Stimulated activated CD8-positive, alpha-beta memory T cell treated with anti-CD3 and anti-CD28 coated beads, Interleukin-15, amount 100 ng/mL, for 4 hours (primary cell): Measurements from ENCODE around the gene SYNE2.
"Not testable (repeated sequence)": the region's sequence is repeated elsewhere in the genome, so short reads cannot be mapped to it uniquely, and the experiment has no call there.

Experiments used
- DNase-seq, 2 donors: peaks; one replicate each; pipeline ENCODE4 v3.0.0-alpha.2; 2020; ENCODE audit warnings: low read depth in 2 of 2

The SYNE2 gene

DNA sequence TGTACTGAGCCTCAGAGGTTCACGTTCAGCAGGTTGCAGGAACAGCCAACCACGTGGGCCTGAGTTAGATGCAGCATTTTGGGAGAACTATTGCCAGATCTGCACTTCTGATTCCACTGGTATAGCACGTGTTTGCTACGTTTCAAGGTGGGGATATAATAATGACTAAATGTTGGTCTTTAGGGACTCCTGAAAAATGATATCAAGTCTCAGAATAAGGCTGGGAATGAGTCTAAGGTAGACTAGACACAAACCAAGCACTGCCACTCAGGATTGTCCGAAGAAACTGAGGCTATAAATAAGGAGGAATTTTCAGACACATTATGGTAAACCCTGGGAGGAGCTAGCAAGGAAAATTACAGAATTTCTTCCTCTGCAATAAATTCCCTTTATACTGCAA lies 343.3 kb downstream of the SYNE2 start:
- DNase-seq, result no peak

DNA sequence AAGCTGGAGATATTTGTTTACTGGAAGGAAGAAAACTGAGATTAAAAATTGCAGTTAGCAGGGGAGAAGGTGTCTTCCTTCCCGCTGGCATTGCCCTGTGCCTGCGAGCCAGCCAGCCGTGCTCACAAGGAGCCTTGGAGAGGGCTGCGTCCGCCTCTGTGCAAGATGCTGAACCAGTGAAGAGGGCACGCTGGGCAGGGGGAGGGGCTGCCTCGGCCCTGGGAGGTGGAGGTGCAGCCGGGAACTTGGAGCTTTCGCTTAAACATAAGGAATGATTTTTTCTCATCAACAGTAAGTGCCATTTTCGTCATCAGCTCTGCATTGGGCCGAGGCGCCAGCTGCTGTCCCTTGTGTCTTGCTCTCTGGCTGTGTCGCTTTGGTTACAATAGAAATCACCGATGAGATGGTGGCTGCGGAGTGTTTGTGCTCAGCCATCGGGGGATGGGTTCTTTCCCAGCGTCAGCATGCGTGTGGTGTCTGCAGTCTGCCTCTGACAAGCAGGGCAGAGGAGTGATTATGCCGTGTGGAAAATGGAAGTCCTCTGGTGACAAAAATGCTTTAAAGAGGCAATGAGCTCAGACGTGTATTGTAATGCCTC lies 344.1 kb downstream of the SYNE2 start:
- DNase-seq, result no peak

DNA sequence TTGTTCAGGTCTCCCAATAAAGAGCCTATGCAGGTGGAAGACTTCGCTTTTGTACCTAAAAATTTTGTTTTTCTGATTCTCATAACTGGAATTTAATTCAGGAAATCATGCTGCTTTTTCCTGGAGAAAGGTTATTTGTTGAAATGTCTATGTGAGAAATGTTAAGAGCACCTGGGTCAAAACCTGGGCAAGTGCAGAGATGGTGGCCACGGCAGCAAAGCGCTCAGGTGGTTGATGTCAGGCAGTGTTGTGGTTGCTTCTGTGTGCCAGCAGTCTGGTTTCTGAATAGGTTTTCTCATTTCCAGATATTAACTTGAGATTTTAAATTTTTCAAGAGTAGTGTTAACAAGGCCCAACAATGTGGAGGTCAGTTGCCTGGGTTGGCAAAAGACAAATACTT lies 345.2 kb downstream of the SYNE2 start:
- DNase-seq, result no peak

DNA sequence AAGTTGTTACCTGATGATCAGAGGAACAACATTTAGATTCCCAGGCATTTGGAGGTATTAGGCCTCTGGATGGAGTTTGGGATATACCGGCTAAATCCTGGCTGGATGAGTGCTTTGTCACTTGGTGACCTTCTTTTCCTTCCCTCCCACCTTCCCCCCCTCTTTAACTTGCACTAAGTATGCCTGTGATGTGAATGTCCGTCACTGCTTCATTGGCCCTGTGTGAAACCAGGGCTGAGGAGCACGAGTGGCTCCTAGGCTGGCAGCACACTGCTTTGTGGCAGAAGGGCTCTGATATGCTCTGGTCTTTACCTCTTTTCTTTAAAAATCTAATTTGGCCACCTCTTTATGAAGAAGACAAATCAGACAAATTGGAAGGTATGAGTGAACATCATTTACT lies 345.7 kb downstream of the SYNE2 start:
- no peak for DNase-seq

DNA sequence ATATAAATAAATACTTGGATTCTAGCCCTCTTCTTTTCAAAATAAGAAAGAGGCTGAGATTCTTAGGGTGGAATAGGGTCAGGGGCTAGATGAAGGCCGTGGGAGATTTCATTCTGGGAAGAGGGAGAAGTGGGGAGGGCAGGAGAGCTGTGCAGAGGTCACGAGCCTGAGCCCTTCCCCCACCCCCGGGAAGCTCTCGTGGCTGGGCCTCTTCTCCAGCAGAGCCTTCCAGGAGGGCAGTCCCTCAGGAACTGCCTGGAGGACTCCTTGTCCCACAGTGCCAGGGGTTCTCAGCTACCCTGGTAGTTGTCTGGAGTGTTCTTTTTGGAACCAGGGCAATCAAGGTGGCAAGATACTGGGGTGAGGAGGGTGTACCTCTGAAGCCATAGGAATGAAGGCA lies 347.4 kb downstream of the SYNE2 start:
- no peak for DNase-seq

DNA sequence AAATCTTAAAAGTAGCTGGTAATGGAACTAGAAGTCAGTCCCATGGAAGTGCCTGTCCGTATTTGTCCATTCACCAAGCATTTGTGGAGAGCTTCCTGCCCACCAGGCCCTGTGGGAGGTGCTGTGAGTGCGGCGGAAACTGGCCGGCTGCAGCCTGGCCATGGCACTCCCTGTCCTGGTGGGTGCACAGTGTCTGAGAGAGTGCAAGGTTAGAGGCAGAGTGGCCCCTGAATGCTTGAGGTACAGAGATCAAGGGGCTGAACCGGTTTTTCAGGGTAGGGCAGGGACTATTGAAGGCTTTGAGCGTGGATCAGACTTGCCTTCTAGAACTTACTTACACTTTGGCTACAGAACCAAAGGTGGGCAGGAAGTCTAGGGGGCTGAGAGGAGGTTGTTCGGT lies 348.5 kb downstream of the SYNE2 start:
- DNase-seq, result no peak

DNA sequence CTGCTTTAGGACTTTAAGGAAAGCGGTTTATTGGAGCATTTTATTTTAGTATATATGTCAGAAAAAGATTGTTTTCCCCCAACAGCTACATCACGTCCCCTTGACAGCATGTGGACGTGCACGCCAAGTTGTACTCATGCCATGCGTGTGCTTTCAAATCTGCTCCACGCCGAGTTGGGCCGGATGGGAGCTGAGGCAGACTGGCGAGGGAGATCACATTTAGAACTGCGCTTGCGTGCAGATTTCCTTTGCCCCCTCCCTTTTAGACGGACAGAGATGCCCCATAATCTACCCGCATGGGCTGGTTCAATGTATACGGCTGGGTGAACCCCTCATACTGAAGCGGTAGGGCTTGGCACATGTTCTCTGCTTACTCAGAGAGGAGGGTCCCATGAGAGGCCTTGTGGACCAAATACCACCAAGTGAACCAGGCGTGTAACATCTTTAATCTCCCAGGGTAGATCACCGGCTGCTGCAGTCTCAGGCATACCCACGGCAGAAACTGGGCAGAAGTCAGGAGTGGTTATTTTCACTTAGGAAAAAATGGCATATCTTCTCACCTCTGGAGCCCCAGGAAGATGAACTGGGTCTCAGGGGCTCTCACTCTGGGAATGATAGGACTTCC lies 349.2 kb downstream of the SYNE2 start:
- no peak for DNase-seq

DNA sequence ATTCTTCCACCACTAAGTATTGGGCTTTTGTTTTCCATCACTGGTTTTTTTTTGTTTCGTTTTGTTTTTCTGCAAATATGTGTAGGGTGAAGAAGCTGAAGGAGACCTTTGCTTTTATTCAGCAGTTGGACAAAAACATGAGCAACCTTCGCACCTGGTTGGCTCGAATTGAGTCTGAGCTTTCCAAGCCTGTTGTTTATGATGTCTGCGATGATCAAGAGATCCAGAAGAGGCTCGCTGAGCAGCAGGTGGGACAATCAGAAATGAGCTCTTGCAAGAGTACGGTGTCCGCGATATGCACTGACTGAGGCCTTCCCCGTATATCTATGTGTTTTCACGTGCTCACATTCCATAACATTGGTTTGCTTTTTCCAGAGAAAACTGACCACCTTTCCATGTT lies 349.9 kb downstream of the SYNE2 start:
- no peak for DNase-seq

DNA sequence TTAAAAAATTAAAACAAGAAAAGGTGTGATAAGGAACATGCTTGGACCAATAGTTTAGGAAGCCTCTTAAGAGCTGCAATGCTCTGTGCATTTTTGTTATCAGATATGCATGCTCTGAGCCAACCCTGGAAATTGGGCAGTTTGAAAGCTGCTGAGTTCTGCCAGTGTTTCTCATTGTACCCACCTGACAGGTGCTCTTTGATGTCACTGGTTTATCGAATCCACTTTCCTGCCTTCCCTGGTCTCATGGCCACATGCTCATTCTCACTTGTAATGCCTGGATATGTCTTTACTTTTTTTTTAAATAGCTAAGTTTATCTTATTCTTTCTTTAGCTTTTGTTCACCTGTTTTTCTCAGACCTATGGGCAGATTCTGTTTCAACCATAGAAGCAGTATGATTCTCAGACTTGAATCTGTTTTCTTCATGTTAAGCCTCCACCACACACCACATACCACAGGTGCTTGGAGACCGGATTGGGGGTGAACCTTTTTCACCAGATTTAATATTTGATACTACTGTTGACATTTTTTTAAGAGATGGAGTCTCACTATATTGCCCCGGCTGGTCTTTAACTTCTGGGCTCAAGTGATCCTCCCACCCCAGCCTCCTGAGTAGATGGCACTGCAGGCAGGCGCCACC lies 350.7 kb downstream of the SYNE2 start:
- no peak for DNase-seq

DNA sequence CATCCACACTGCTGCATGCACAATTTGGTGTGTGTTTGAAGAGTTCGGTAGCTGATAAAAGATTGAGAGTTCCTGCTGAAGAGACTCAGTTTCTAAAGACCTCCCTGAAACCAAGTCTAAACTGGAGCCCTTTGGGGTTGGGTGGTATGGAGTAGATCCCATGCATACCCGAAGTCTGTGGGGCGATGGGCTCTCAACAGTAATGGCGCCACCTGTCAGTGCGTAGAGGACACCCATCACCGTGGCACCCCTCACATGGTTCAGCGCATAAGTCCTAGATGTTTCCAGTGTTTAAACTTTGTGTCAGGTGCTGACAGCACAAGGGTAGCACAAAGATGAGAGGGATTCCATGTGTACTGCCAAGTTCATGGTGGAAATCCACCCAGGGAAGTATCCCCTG lies 355.5 kb downstream of the SYNE2 start:
- no peak for DNase-seq

DNA sequence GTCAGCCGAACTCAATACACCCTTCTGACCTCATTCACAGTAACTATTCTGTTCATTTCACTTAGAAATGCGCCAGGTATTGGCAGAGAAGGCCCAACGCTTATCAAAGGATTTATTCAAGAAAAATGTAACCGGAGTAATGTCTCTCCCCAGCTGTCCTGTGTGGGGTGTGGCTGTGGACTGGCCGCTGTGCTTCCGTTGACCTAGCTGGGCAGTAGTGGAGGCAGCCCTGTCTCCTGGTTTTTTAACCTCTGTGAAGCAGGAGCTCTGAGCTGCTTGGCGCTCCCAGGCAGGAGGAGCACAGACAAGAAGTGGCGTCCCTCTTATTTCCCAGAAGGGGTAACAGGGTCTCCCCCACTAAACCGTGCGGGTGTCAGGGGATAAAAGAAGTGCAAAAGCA lies 356.2 kb downstream of the SYNE2 start:
- DNase-seq, result no peak

DNA sequence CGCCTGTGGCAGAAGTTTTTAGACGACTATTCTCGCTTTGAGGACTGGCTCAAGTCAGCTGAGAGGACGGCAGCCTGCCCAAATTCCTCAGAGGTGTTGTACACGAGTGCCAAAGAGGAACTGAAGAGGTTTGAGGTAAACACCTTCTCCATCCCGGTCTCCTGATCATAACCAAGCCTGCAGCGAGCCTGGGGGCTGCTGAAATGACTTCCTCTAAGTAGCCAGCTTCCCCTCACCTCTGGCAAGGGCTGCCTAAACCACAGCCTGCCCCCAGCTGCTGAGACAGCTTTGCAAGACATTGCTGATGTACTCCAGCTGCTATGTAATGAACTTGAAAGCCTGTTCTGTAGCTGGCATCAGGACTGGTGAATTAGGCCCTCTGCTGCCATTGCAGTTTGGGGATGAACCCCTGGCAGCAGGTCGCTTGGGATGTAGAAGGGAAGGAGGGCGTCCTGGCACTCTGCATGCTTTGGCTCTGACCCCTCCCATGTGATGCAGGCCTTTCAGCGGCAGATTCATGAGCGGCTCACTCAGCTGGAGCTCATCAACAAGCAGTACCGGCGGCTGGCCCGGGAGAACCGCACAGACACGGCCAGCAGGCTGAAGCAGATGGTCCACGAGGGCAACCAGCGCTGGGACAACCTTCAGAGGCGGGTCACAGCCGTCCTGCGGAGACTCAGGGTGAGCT lies 356.8 kb downstream of the SYNE2 start:
- DNase-seq, result no peak

DNA sequence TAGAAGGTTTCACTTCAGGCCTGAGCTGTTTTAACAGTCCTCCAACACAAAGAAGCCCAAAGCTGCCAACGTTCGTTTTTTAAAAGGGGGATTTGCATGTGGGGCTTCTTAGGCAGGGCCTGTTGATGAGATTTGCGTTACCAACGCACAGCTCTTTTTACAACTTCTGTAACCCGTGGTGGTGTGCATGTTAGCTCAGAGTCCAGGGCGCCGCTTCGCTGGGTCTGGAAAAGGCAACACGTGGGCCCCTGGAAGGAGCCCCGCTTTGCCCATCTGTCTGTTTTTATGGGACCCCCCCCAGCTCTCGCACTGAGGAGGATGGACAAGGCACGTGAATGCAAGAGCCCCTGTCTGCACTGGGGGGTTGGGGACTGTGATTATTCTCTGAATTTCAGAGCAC lies 357.4 kb downstream of the SYNE2 start:
- DNase-seq, result no peak

DNA sequence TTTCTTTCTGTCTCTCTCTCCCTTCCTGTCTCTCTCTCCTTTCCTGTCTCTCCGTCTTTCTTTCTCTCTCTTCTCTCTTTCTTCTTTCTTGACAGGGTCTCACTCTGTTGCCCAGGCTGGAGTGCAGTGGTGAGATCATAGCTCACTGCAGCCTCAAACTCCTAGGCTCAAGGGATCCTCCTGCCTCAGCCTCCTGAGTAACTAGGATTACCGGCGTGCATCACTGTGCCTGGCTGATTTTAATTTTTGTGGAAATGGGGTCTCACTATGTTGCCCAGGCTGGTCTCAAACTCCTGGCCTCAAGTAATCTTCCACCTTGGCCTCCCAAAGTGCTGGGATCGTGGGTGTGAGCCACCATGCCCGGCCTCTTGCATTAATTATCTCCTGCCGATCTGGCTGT lies 358.1 kb downstream of the SYNE2 start:
- DNase-seq, result not testable (repeated sequence)

DNA sequence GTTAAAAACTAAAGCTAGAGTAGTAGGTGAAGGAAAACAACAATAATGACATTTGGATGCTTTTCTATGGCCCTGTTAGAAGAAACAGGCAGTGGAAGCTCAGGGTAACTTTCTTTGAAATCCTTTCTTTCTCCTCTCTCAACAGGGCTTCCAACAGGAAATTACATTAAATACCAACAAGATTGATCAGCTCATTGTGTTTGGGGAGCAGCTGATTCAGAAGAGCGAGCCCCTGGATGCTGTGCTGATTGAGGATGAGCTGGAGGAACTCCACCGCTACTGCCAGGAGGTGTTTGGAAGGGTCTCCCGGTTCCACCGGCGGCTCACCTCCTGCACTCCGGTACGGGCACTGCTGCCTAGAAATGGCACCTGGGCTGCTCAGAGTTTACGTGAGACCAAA lies 359.9 kb downstream of the SYNE2 start:
- DNase-seq, result no peak

DNA sequence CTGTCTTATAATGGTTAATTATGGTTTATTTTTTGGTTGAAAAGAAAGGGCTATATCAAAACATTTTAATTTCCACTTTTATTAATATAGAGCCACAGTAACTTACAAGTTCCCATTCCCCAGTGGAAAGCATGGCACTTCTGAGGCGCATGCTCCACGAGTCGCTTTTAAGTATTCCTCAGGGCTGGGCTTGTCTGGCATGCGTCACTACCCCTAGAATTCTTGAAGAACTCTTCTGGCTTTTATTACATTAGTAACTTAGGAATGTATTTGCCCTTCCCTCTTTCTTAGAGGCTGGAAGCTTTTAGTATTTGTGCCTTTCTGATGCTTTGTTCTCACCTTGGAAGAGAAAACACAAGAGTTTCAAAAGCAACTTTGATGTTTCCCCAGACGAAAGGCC lies 360.3 kb downstream of the SYNE2 start:
- no peak for DNase-seq

DNA sequence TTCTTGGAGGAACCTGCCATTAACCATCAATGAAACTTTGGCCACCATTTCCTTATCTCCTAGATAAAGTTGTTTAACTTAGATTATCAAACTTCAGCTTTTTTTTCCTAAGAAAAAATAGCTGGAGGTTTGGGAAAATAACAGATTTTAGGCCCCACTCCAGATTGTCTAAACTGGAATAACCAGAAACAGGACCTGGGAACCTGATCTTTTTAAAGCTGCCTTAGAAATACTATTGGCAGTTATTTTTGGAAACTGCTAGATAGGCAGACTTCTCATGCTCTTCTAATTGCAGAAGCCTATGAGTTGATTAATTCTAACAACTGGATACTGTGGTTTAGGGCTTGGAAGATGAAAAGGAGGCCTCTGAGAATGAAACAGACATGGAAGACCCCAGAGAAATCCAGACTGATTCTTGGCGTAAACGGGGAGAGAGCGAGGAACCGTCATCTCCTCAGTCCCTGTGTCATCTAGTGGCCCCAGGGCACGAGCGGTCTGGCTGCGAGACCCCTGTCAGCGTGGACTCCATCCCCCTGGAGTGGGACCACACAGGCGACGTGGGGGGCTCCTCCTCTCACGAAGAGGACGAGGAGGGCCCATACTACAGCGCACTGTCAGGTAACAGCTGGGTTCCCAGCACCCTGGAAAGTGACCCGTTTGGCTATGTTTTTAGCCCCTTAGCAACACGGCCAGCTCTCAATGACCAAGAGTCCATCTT lies 361.2 kb downstream of the SYNE2 start:
- no peak for DNase-seq

DNA sequence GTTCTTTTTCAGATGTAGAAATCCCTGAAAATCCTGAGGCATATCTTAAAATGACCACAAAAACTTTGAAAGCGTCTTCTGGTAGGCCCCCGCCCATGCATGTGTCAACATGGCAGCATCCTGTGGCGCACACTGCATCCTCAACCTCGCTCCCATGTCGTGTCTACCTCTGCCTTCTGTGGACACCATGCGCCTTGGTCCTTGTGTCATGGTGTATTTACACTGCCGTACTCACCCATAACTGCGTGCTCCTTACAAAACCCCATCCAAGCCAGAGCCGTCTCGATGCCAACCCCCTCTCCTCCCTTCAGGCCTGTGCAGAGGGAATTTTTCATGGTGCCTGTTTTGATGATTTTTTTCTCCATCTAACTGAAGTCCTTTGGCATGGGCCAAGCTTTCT lies 362.5 kb downstream of the SYNE2 start:
- no peak for DNase-seq

DNA sequence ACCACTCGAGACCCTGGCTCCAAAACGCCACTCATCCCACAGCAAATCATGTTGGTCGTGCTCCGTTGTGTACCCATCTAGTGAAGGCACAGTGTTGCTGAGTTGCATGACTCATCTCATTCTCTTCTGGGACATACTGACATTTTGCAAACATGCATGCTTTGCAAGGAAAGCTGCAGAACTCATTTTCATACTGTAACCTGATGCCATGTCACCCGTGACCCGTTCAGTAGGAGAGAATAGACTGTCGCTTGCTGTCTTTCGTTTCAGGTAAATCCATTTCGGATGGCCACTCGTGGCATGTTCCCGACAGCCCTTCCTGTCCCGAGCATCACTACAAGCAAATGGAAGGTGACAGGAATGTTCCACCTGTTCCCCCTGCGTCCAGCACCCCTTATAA lies 363.2 kb downstream of the SYNE2 start:
- no peak for DNase-seq

DNA sequence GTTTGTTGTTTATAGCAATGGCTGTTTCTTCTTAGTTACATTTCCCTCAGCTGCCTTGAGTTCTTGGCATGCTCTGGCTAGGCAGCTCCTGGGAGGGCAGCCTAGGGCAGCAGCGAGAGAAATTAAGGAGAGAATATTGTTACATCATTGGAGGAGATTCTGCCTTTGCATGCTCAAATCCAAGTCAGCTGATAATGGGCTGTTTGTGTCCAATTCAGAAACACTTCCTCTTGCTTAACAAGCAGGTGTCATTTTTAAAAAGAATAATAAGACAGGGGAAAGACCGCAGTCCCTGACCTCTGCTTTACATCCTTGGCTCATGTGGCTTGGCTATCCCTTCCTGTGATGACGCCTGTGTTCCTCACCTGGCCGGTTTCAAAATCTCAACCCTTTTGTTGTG lies 364.5 kb downstream of the SYNE2 start:
- no peak for DNase-seq

DNA sequence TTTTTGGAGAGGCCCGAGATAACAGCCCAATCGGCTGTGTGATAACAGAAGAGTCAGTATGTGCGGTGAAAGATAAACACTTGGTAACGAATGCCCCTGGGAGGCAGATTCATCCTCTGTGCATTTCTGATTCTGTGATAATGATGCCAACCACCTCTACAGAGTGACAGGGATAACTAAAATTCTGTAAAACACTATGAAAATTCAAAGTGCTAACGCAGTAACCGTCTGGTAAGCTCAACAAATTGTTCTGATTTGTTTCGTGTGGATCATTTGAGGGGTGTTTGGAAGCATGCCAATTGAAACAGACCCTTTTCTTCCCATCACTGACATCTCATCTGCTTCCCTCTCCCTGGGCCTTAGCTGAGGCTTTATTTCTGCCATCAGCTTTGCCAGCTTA lies 365.0 kb downstream of the SYNE2 start:
- no peak for DNase-seq
